Measurements from ENCODE around the gene APCDD1. TPM values are rescaled to one million over a fixed set of nuclear protein-coding genes. Genes with fewer than 3 reads are reported as not detected.
"Not testable (repeated sequence)": the region's sequence is repeated elsewhere in the genome, so short reads cannot be mapped to it uniquely, and the experiment has no call there.

Gene APCDD1
- total and polyA plus RNA-seq, 2 donors: 1.9 to 2.5 TPM

DNA sequence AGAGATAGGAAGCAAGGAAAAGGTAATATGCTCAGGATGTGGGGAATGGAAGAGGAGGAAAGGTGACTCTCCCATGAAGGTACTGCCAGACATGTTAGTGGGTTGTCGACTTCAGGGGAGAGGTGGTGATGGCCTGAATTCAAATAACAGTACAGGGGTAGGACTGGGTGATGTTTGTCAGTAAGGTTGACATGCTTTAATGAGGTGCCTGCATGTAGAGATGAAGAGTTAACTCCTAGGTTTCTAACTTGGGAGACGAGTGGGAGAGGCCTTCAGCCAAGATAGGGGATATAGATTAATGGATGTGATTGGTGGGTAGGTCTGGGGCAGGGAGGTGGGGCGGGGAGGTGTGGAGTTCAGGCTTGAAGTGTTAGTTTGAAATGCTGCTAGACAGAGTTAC is 74.0 kb downstream of the APCDD1 start:
- Histone ChIP-seq H3K9me3 (ENCODE audit: control insufficient read depth in 2 of 2, insufficient read depth in 1 of 2, low read length in 1 of 2) (no peaks in the 10 kb centered on the region), H3K27me3 (ENCODE audit: control insufficient read depth in 2 of 2, insufficient read depth in 1 of 2, low read length in 1 of 2) (no peaks in the 10 kb centered on the region), H3K36me3 (ENCODE audit: control insufficient read depth in 2 of 2, insufficient read depth in 2 of 2, low read length in 1 of 2) (no peaks in the 10 kb centered on the region), H3K4me1 (ENCODE audit: control insufficient read depth in 2 of 2, insufficient read depth in 2 of 2, low read length in 2 of 2) (peaks cover 8 to 14% of the 10 kb centered on the region in 2 donors), H3K4me3 (ENCODE audit: low read length in 2 of 2) (no peak overlapping the region), H3K27ac (ENCODE audit: low read depth in 1 of 2, low read length in 1 of 2) (no peak overlapping the region)
- no peak for DNase-seq (ENCODE audit: low read depth in 6 of 9, low spot score in 9 of 9)
- WGBS: 94% methylated on average over 3 of the region's 3 CpGs

DNA sequence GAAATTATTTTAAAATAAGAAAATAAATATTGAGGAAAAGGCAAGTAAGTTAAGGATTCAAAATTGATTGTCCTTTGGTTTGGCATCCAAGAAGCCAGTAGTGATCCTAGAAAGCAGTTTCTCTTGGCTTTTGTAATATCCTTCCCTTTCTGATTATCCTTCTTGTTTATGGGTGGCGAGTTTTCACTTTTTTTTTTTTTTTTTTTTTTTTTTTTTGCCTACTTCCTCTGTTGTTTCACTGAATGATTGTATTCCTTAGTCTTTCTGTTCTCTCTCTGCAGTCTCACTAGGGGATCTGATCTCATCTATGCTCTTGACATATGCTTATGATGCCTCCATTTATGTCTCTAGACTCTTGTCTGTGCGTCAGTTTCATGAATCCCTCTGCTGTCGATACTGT is 75.6 kb downstream of the APCDD1 start:
- Histone ChIP-seq H3K4me1 (ENCODE audit: control insufficient read depth in 2 of 2, insufficient read depth in 2 of 2, low read length in 2 of 2) (peaks cover 8 to 14% of the 10 kb centered on the region in 2 donors), H3K4me3 (ENCODE audit: low read length in 2 of 2) (no peak overlapping the region), H3K27ac (ENCODE audit: low read depth in 1 of 2, low read length in 1 of 2) (no peak overlapping the region), H3K36me3 (ENCODE audit: control insufficient read depth in 2 of 2, insufficient read depth in 2 of 2, low read length in 1 of 2) (peaks cover 0 to 6% of the 10 kb centered on the region in 2 donors), H3K9me3 (ENCODE audit: control insufficient read depth in 2 of 2, insufficient read depth in 1 of 2, low read length in 1 of 2) (no peaks in the 10 kb centered on the region), H3K27me3 (ENCODE audit: control insufficient read depth in 2 of 2, insufficient read depth in 1 of 2, low read length in 1 of 2) (no peaks in the 10 kb centered on the region)
- WGBS: 96% methylated on average over 3 of the region's 3 CpGs
- DNase-seq (ENCODE audit: low read depth in 6 of 9, low spot score in 9 of 9): no peak

DNA sequence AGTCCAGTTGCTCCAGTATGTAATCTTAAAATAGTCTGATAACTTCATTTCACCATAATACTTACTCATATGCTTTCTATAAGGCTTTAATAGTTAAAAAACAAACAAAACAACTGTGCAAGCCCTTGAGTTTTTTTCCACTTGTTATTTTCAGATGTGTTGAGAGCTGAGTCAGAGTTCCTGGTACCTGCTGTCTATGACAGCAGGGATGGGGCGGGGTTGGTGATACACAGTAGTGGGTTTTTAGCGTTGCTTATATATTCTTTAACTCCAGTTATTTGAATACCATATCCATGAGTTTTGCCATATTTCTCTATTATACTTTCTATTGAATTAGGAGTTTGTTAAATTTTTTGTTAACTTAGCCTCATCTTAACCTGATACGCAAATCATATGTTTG is 76.4 kb downstream of the APCDD1 start:
- Histone ChIP-seq H3K27ac (ENCODE audit: low read depth in 1 of 2, low read length in 1 of 2) (no peak overlapping the region), H3K36me3 (ENCODE audit: control insufficient read depth in 2 of 2, insufficient read depth in 2 of 2, low read length in 1 of 2) (peaks cover 0 to 6% of the 10 kb centered on the region in 2 donors), H3K27me3 (ENCODE audit: control insufficient read depth in 2 of 2, insufficient read depth in 1 of 2, low read length in 1 of 2) (no peaks in the 10 kb centered on the region), H3K9me3 (ENCODE audit: control insufficient read depth in 2 of 2, insufficient read depth in 1 of 2, low read length in 1 of 2) (no peaks in the 10 kb centered on the region), H3K4me3 (ENCODE audit: low read length in 2 of 2) (no peak overlapping the region), H3K4me1 (ENCODE audit: control insufficient read depth in 2 of 2, insufficient read depth in 2 of 2, low read length in 2 of 2) (peaks cover 4 to 14% of the 10 kb centered on the region in 2 donors)
- 99% methylated on average over 3 of the region's 3 CpGs for WGBS
- no peak for DNase-seq (ENCODE audit: low read depth in 6 of 9, low spot score in 9 of 9)

DNA sequence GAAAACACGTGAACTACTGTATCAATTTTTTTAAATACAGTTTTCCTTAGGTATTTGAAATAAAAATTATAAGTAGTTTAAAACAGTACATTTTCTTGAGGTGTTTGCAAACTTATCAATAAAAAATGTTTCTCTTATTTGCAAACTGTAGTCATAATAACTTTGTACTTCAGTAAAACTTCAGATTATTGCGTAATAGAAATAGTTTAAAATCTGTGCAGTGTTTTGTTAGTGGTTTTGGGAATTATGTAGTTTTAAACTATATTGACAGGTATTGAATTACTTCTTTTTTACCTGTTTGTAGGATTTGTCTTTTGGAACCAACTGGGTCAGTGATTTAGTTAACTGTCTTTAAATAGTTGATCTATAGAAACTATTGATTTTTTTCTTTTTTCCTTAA is 78.7 kb downstream of the APCDD1 start:
- DNase-seq (ENCODE audit: low read depth in 6 of 9, low spot score in 9 of 9): no peak
- no peaks in the 10 kb centered on the region for H3K9me3 ChIP-seq (ENCODE audit: control insufficient read depth in 2 of 2, insufficient read depth in 1 of 2, low read length in 1 of 2)
- no peak overlapping the region for H3K27ac ChIP-seq (ENCODE audit: low read depth in 1 of 2, low read length in 1 of 2)
- H3K4me1 ChIP-seq (ENCODE audit: control insufficient read depth in 2 of 2, insufficient read depth in 2 of 2, low read length in 2 of 2): peaks cover 2% of the 10 kb centered on the region in 2 donors
- WGBS: 99% methylated on average over 2 of the region's 2 CpGs
- no peak overlapping the region for H3K4me3 ChIP-seq (ENCODE audit: low read length in 2 of 2)
- peaks cover 0 to 14% of the 10 kb centered on the region in 2 donors for H3K36me3 ChIP-seq (ENCODE audit: control insufficient read depth in 2 of 2, insufficient read depth in 2 of 2, low read length in 1 of 2)
- H3K27me3 ChIP-seq (ENCODE audit: control insufficient read depth in 2 of 2, insufficient read depth in 1 of 2, low read length in 1 of 2): no peaks in the 10 kb centered on the region

DNA sequence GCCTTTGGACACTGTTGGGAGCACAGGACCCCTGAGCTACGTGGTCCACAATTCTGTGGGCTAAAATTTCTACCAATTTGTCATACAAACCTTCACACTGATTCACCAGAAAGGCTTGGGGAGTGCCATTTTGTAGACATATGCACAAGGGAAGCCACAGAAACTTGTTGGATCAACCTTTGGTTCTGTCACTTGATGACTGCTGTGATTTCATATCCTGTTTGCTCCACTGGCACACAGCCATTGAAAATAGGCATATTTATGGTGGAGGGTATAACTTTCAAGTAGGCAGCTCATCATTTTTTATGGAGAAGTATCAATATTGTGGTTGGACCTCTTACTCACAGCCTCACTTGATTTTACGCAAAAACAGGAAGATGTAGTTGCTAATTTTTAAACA is 81.8 kb downstream of the APCDD1 start:
- no peaks in the 10 kb centered on the region for H3K27me3 ChIP-seq (ENCODE audit: control insufficient read depth in 2 of 2, insufficient read depth in 1 of 2, low read length in 1 of 2)
- peaks cover 7 to 41% of the 10 kb centered on the region in 2 donors for H3K36me3 ChIP-seq (ENCODE audit: control insufficient read depth in 2 of 2, insufficient read depth in 2 of 2, low read length in 1 of 2)
- H3K27ac ChIP-seq (ENCODE audit: low read depth in 1 of 2, low read length in 1 of 2): no peak overlapping the region
- no peak for DNase-seq (ENCODE audit: low read depth in 6 of 9, low spot score in 9 of 9)
- no peaks in the 10 kb centered on the region for H3K4me1 ChIP-seq (ENCODE audit: control insufficient read depth in 2 of 2, insufficient read depth in 2 of 2, low read length in 2 of 2)
- no peaks in the 10 kb centered on the region for H3K9me3 ChIP-seq (ENCODE audit: control insufficient read depth in 2 of 2, insufficient read depth in 1 of 2, low read length in 1 of 2)
- H3K4me3 ChIP-seq (ENCODE audit: low read length in 2 of 2): no peak overlapping the region
- 99% methylated on average over 2 of the region's 2 CpGs for WGBS

DNA sequence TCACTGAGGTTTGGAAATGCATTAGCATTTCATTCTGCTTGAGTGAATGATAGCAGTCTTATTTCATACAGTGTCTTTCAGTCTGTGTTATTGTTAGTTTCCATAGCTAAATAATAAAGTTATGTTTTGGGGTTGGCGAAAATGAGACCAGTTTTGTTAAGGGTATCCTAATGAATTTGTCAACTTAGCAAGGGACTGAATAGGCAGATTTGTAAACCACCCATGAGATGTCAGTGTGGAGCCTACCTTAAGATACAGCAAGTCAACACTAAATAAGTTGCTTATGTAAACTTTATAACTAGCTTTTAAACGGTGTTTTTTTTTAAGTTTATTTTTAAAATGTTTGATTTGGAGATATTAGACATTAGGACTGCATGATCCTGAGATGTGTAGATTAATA is 83.3 kb downstream of the APCDD1 start:
- Histone ChIP-seq H3K27me3 (ENCODE audit: control insufficient read depth in 2 of 2, insufficient read depth in 1 of 2, low read length in 1 of 2) (no peaks in the 10 kb centered on the region), H3K4me3 (ENCODE audit: low read length in 2 of 2) (no peak overlapping the region), H3K9me3 (ENCODE audit: control insufficient read depth in 2 of 2, insufficient read depth in 1 of 2, low read length in 1 of 2) (no peaks in the 10 kb centered on the region), H3K36me3 (ENCODE audit: control insufficient read depth in 2 of 2, insufficient read depth in 2 of 2, low read length in 1 of 2) (peaks cover 14 to 51% of the 10 kb centered on the region in 2 donors), H3K27ac (ENCODE audit: low read depth in 1 of 2, low read length in 1 of 2) (no peak overlapping the region), H3K4me1 (ENCODE audit: control insufficient read depth in 2 of 2, insufficient read depth in 2 of 2, low read length in 2 of 2) (no peaks in the 10 kb centered on the region)
- no peak for DNase-seq (ENCODE audit: low read depth in 6 of 9, low spot score in 9 of 9)
- 94% methylated on average over 2 of the region's 2 CpGs for WGBS

DNA sequence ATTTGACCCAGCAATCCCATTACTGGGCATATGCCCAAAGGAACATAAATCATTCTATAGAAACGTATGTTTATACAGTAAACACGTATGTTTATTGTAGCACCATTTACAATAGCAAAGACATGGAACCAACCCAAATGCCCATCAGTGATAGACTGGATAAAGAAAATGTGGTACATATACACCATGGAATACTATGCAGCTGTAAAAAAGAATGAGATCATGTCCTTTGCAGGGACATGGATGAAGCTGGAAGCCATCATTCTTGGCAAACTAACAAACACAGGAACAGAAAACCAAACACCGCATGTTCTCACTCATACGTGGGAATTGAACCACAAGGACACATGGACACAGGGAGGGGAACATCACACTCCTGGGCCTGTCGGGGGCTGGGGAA is 84.7 kb downstream of the APCDD1 start:
- DNase-seq (ENCODE audit: low read depth in 6 of 9, low spot score in 9 of 9); H3K27me3 ChIP-seq (ENCODE audit: control insufficient read depth in 2 of 2, insufficient read depth in 1 of 2, low read length in 1 of 2); H3K4me1 ChIP-seq (ENCODE audit: control insufficient read depth in 2 of 2, insufficient read depth in 2 of 2, low read length in 2 of 2); H3K9me3 ChIP-seq (ENCODE audit: control insufficient read depth in 2 of 2, insufficient read depth in 1 of 2, low read length in 1 of 2); H3K27ac ChIP-seq (ENCODE audit: low read depth in 1 of 2, low read length in 1 of 2); H3K4me3 ChIP-seq (ENCODE audit: low read length in 2 of 2): not testable (repeated sequence)
- H3K36me3 ChIP-seq (ENCODE audit: control insufficient read depth in 2 of 2, insufficient read depth in 2 of 2, low read length in 1 of 2): peaks cover 19 to 55% of the 10 kb centered on the region in 2 donors
- 98% methylated on average over 5 of the region's 5 CpGs for WGBS

Other genes with a start within 250 kb of the APCDD1 start
- gene NAPG, start 71.4 kb downstream of the APCDD1 start, total RNA-seq: 26.7 TPM
- gene NAPG, start 71.4 kb downstream of the APCDD1 start, polyA plus RNA-seq: 18.9 TPM